ENCODE data around the gene ANKRD29.
A peak's percentile ranks its signal among the peaks of the same experiment; 100 is the strongest.

Gene ANKRD29

GRCh38 chr18:23684515-23685197 lies 21.9 kb upstream of the ANKRD29 start:
- no peak for DNase-seq (ENCODE audit: low read depth, low spot score)

- peak; percentile 47 for DNase-seq (ENCODE audit: low read depth, low spot score)
Measured at GRCh38 chr18:23683671-23684070, 21.0 kb upstream of the ANKRD29 start.

GRCh38 chr18:23683155-23683554 lies 20.4 kb upstream of the ANKRD29 start:
- no peak for DNase-seq (ENCODE audit: low read depth, low spot score)

- no peak for DNase-seq (ENCODE audit: low read depth, low spot score)
Measured at GRCh38 chr18:23682472-23682871, 19.8 kb upstream of the ANKRD29 start.

DNA sequence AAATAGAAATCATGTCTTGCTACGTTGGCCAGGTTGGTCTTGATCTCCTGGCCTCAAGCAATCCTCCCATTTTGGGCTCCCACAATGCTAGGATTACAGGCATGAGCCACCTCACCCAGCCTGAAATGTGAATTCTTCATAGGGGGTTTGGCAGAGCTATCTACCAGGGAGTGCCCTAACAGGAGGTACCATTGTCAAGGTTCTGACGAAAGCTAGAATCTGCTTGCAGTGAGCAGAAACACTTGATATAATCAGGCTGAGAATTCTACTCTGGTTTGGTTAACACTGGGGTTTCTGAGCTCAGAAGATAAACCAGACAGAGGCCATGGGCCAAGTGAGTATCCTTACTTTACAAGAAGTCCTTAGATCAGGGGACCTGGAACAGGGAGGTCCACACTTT lies 19.3 kb upstream of the ANKRD29 start:
- DNase-seq (ENCODE audit: low read depth, low spot score): no peak

GRCh38 chr18:23675896-23676295 lies 13.2 kb upstream of the ANKRD29 start:
- DNase-seq (ENCODE audit: low read depth, low spot score): no peak

DNA sequence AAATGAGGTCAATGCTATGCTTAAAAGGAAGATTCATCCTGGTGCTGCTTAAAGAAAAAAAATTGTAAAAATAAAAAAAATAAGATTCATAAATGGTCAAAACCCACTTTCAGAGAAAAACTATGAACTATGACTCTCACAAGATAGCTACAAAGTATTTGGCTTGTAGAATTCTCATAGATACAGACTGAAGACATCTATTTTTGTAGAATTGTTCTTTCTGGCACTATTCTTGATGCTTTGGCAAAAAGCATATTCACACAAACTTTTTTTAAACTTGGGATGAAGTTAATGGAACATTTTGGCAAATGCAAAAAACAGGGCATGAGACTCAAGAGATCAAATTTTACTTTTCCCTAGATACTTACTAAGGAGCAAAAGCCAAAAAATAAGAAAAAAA lies 12.5 kb upstream of the ANKRD29 start:
- no peak for DNase-seq (ENCODE audit: low read depth, low spot score)

GRCh38 chr18:23673725-23674124 lies 11.0 kb upstream of the ANKRD29 start:
- DNase-seq (ENCODE audit: low read depth, low spot score): no peak

DNA sequence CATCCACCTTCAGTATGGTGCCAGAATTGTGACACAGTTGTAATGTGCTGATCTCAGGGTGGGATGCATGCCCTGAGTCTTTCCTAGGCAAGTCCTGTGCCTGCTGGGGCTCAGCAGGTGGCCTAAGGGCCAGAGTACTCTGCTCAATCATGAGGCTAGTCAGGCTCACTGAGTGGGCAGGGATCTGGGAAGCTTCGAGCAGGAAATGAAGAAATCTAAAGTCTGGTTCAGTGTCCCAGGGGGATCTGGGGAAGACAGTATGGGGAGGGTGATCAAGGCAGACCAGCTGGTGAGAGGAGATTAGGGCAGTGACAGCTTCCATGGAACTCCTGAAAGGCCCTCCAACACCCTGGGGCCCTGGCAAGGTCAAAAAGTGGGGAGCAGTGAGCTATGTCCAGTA lies 8.9 kb upstream of the ANKRD29 start:
- no peak for DNase-seq (ENCODE audit: low read depth, low spot score)

DNA sequence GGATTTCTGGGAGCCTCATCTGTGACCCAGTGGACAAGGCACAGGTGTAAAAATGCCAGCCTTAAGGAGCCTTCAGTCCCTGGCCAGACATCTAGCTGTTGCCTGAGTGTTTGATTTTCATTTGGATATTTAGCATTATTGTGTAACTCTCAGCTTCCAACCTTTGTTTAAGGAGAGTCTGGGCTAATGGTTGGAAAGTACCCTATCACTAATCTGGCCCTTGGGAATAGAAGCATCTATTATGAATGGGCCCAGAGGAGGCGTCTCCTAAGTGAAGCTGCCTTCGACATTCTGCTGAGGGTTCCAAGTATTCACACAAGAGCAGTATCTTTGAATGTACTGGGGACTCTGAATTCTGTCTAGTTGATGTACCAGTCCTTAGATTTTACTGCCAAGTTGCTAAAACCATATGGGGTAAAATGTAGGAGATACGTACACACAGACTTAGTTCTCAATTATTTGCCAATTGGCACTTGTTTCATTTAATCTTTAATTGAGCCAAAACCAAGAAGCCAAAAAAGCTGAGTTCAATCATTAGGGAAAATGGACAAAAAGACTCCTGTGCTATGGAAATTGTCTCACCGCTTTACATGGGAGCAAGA lies 7.2 kb upstream of the ANKRD29 start:
- DNase-seq (ENCODE audit: low read depth, low spot score): no peak

- DNase-seq (ENCODE audit: low read depth, low spot score): no peak
Measured at GRCh38 chr18:23669202-23669766, 6.6 kb upstream of the ANKRD29 start.

DNA sequence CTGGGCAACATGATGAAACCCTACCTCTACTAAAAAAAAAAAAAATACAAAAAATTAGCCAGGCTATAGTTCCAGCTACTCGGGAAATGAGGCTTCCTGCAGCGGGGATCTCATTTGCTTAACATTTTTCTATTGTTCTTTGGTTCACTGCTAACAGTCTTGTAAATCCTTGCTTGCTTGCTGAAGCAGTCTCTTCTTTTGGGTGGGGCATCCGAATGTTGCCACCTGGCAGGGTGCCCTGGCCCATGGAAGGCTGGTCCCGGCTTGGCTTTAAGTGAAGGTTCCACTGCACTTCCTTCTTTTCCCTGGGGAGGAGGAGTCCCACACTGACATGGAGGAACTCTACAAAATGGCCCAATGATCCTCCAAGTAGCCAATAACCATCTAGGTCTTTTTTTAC lies 6.0 kb upstream of the ANKRD29 start:
- no peak for DNase-seq (ENCODE audit: low read depth, low spot score)

DNA sequence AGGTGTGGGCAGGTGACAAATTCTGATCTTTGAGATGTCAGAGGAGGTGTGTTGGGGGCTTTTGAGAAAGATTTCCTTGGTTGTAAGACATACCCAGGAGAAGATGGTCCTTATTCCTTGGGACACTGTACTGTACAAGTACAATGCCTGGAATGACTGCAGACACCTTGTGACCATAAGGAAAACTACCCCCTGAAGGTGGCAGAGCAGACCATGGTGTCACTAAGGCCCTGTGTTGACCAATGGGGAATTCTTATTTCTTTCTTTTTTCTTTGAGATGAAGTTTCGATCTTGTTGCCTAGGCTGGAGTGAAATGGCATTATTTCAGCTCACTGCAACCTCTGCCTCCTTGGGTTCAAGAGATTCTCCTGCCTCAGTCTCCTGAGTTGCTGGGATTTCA lies 4.4 kb upstream of the ANKRD29 start:
- no peak for DNase-seq (ENCODE audit: low read depth, low spot score)

GRCh38 chr18:23664674-23665073 lies 2.0 kb upstream of the ANKRD29 start:
- no peak for DNase-seq (ENCODE audit: low read depth, low spot score)

DNA sequence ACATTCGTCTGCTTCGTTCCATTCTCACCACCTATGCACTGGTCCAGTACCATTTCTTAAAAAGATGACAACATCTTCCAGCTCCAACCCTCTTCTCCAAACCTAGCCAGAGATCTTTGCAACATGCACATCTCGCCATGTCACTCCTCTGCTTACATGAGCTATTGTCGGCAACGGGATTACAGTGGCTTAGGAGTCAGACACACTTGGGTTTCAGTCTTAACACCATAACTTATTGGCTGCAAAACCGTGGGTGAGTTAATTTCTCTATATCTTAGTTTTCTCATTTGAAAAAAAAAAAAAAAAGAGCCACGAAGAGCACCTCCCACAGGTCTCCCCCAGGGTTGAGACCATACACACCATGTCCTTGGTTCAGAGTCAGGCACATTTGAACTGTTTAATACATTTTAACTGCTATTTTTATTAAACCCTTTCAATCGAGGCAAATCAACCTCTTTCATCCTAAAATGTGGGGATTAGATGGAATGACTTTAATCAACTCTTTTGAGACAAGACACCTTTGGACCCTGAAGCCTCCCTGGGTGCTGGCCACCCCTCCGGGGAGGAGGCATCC lies 889 bp downstream of the ANKRD29 start:
- no peak for DNase-seq (ENCODE audit: low read depth, low spot score)

GRCh38 chr18:23658285-23658684 lies 4.4 kb downstream of the ANKRD29 start:
- DNase-seq (ENCODE audit: low read depth, low spot score): no peak

GRCh38 chr18:23652232-23652631 lies 10.5 kb downstream of the ANKRD29 start:
- DNase-seq (ENCODE audit: low read depth, low spot score): no peak

DNA sequence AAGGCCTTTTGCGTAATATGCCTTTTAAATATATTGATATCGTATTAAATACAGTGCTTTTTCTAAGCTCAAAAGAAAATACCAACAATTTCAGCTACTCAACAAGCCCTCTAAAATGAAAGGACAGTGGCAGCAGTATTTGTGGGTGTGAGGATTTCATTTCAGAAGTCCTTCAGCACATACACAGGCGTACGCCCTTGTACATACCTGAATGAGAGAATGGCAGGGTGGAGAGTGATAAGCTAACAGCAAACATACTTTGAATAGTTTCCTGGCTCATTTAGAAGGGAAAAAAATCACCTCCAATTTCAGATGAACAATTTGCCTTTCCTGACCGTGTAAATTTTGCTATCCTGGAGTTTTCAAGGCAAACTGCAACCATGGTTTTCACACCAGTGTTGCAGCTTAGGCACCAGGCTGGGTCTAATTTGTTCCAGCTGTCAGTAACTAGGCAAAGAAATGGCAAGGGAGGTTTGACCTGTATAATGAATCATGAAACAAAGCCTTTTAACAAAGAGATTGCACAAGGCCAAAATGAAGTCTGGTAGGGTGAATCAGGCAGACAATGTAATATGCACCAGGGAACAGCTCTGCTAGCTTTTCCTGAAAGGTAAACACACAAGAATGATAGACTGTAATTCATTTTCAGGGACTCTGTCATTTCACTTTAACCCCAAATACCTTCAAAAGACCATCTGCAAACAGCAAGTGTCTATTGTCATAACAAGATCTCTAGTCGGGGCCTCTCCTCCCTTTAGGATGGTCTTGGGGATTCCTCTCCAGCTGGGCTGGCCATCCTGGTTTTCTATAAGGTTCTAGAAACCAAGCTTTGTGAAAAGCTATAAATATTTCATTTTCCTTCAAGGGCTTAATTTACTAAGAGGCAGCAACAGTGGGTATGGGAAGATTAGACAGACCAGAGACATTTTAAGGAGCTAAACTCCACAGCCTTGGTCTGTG lies 11.5 kb downstream of the ANKRD29 start:
- peak; percentile 38 for DNase-seq (ENCODE audit: low read depth, low spot score)

GRCh38 chr18:23648940-23649607 lies 13.6 kb downstream of the ANKRD29 start:
- no peak for DNase-seq (ENCODE audit: low read depth, low spot score)

DNA sequence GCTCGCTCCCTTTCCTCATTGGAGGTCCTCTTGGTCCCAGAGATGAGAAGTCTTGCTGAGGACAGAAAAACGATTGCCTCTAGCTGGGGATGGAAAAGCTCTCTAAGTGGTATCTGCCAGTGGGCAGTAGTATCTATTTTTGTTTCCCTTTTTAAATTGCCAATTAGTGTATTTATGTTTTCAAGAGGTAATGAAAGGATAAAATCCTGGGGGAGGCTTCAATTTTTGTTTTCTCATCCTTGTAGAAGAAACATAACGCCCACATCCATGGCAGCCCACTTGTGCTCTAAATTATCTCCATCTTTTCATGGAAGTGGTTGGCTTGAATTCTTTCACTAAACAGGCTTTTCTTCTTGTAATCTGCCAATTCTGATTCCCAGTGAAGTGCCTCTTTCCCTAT lies 14.3 kb downstream of the ANKRD29 start:
- DNase-seq (ENCODE audit: low read depth, low spot score): no peak

DNA sequence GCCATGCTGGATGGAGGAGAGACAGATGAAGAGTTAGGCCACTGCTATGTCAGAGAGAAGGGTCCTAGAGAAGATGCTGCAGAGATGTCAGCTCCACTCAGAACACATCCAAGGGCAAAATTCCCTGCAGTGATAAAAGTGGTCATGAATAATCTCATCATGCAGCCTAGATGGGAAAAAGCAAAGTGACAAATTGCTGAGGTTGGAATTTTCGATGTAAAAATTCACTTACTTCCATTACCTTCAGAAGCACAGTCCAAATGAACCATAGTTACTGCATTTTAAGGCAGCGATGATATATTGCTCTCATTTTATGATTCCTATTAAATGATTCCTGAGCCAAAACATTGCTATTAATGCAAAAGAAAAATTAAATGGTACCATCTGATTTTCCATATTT lies 16.4 kb downstream of the ANKRD29 start:
- no peak for DNase-seq (ENCODE audit: low read depth, low spot score)

All from astrocyte of the hippocampus (primary cell).